ENCODE data around the gene IL17RE. TPM values are rescaled to one million over a fixed set of nuclear protein-coding genes. Genes with fewer than 3 reads are reported as not detected.
"Not testable (repeated sequence)": the region's sequence is repeated elsewhere in the genome, so short reads cannot be mapped to it uniquely, and the experiment has no call there.

Gene IL17RE
- total RNA-seq, 1 experiment from 2014 or later, result 5.0 TPM

DNA sequence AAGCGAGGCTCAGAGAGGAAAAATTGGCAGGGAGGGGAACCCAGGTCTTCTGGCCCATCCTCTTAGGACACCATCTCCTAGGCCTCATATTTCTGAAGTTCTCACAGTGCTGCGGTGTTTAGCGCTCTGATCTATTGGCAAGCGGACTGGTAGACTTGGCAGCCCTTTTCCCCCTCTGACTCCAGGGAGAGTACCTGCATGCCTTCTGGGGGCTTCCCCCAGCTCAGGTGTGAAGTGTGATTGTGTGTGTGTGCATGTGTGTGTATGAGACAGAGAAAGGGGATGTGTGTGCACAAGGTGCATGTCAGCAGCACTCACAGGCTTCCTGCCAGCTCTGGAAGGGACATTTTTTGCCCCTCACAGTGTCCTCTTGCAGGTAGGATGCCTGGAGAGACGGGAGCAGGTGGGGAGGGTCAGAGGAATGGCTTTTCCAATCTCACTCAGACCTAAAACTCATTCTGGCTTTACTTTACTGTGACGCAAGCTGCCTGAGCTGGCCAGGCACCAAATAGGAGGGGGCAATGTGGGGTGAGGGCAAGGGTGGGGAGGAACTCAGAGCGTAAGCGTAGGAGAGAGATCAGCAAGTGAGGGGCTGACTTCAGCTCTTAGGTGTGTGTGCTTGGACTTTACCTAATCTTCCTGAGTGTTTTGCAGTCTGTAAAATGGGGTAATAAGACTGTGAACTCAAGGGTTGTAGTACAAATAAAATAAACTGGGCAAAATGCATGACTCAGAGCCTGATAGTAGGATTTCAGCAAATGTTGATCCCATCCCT is 4.0 kb upstream of the IL17RE start:
- TF ChIP-seq, protein P1, sequence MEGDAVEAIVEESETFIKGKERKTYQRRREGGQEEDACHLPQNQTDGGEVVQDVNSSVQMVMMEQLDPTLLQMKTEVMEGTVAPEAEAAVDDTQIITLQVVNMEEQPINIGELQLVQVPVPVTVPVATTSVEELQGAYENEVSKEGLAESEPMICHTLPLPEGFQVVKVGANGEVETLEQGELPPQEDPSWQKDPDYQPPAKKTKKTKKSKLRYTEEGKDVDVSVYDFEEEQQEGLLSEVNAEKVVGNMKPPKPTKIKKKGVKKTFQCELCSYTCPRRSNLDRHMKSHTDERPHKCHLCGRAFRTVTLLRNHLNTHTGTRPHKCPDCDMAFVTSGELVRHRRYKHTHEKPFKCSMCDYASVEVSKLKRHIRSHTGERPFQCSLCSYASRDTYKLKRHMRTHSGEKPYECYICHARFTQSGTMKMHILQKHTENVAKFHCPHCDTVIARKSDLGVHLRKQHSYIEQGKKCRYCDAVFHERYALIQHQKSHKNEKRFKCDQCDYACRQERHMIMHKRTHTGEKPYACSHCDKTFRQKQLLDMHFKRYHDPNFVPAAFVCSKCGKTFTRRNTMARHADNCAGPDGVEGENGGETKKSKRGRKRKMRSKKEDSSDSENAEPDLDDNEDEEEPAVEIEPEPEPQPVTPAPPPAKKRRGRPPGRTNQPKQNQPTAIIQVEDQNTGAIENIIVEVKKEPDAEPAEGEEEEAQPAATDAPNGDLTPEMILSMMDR (IDR thresholded peaks at IDR 0.05; ENCODE audit: unreplicated experiment), result no peak
- DNase-seq (ENCODE audit: unreplicated experiment), result peak; percentile 70
- CTCF ChIA-PET, result interaction anchor here (0.7 to 1.2 kb wide), 3 partner anchors 12 to 50 kb away, joined by 3 to 6 read pairs (median 4); no protein-coding TSS in a partner anchor
- H3K27ac Mint-ChIP-seq (ENCODE audit: low read depth, unreplicated experiment), result peak overlapping the region; percentile 79
- peaks cover 18% of the 10 kb centered on the region for H3K36me3 Mint-ChIP-seq (ENCODE audit: insufficient read depth, unreplicated experiment)
- peaks cover 64% of the 10 kb centered on the region for H3K4me1 Mint-ChIP-seq (ENCODE audit: insufficient read depth, unreplicated experiment)
- POLR2A ChIA-PET, result interaction anchor here (0.9 to 3.4 kb wide), 13 partner anchors 9 to 138 kb away, joined by 3 to 98 read pairs (median 9); partner anchors contain the start of genes ARPC4, CRELD1, IL17RC and JAGN1
- peaks cover 6% of the 10 kb centered on the region for H3K9me3 Mint-ChIP-seq (ENCODE audit: unreplicated experiment)
- intact Hi-C loops (cut with micrococcal nuclease), result no loop called here
- H3K27me3 Mint-ChIP-seq (ENCODE audit: insufficient read depth, unreplicated experiment), result no peaks in the 10 kb centered on the region
- no TSS peak for BruUV-seq (replicated peaks)
- peak overlapping the region; percentile 33 for H3K4me3 Mint-ChIP-seq (ENCODE audit: unreplicated experiment)

DNA sequence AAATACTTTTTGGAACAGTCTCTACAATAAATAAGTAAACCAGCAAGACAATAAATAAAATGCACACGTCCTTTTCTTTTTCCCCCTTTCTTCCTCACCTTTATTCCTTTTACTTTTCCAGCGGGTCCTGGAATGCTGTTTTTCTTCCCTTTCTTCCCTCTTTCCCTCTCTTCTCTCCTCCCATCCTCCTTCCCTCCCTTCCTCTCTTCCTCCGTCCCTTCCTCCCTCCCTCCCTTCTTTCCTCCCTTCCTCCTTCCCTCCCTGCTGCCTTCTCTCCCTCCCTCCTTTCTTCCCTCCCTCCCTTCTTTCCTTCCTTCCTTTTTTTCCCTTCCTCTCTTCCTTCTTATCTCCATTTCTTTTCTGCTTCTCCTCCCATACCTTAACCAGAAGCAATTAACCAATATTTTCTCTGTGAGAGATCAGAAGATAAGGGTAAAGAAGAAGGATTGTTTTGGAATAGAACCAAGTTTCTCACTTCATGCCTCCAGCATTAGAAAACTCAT is 3.3 kb upstream of the IL17RE start:
- intact Hi-C loops (cut with micrococcal nuclease), result no loop called here
- Mint-ChIP-seq H3K27ac (ENCODE audit: low read depth, unreplicated experiment) (peak overlapping the region; percentile 79), H3K4me1 (ENCODE audit: insufficient read depth, unreplicated experiment) (peaks cover 63% of the 10 kb centered on the region), H3K9me3 (ENCODE audit: unreplicated experiment) (peaks cover 6% of the 10 kb centered on the region), H3K4me3 (ENCODE audit: unreplicated experiment) (peak overlapping the region; percentile 33), H3K27me3 (ENCODE audit: insufficient read depth, unreplicated experiment) (no peaks in the 10 kb centered on the region), H3K36me3 (ENCODE audit: insufficient read depth, unreplicated experiment) (peaks cover 11% of the 10 kb centered on the region)
- ChIA-PET POLR2A (interaction anchor here (0.5 to 3.4 kb wide), 7 partner anchors 8 to 106 kb away, joined by 3 to 98 read pairs (median 14); partner anchors contain the start of genes ARPC4, CRELD1, IL17RC and RPUSD3), CTCF (interaction anchor here (1.1 to 1.3 kb wide), 2 partner anchors 13 to 14 kb away, joined by 3 read pairs; no protein-coding TSS in a partner anchor)
- BruUV-seq (replicated peaks), result no TSS peak
- no peak for DNase-seq (ENCODE audit: unreplicated experiment)
- TF ChIP-seq, protein P1 (IDR thresholded peaks at IDR 0.05; ENCODE audit: unreplicated experiment), result no peak

DNA sequence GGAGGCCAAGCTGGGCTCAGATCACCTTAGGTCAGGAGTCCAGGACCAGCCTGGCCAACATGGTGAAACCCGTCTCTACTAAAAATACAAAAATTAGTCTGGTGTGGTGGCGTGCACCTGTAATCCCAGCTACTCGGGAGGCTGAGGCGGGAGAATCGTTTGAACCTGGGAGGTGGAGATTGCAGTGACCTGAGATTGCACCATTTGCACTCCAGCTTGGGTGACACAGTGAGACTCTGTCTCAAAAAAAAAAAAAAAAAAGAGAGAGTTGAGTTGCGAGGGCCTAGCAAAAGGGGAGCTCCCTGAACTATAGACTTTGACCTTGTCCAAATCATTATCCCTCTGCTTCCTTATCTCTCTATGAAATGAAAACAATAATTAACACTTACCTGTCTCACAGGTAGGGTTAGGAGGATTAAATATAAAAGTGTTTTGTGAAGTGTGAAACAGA is 1.7 kb upstream of the IL17RE start:
- H3K36me3 Mint-ChIP-seq (ENCODE audit: insufficient read depth, unreplicated experiment); BruUV-seq (replicated peaks); DNase-seq (ENCODE audit: unreplicated experiment); H3K4me3 Mint-ChIP-seq (ENCODE audit: unreplicated experiment); H3K27ac Mint-ChIP-seq (ENCODE audit: low read depth, unreplicated experiment); H3K9me3 Mint-ChIP-seq (ENCODE audit: unreplicated experiment); H3K27me3 Mint-ChIP-seq (ENCODE audit: insufficient read depth, unreplicated experiment); intact Hi-C loops (cut with micrococcal nuclease): not testable (repeated sequence)
- ChIA-PET CTCF (interaction anchor here (0.5 to 1.9 kb wide), 6 partner anchors 8 to 52 kb away, joined by 3 to 7 read pairs (median 4); no protein-coding TSS in a partner anchor), POLR2A (interaction anchor here (1.3 to 5.6 kb wide), 4 partner anchors 9 to 57 kb away, joined by 3 to 60 read pairs (median 10); partner anchors contain the start of genes IL17RC and RPUSD3)
- peaks cover 55% of the 10 kb centered on the region for H3K4me1 Mint-ChIP-seq (ENCODE audit: insufficient read depth, unreplicated experiment)

DNA sequence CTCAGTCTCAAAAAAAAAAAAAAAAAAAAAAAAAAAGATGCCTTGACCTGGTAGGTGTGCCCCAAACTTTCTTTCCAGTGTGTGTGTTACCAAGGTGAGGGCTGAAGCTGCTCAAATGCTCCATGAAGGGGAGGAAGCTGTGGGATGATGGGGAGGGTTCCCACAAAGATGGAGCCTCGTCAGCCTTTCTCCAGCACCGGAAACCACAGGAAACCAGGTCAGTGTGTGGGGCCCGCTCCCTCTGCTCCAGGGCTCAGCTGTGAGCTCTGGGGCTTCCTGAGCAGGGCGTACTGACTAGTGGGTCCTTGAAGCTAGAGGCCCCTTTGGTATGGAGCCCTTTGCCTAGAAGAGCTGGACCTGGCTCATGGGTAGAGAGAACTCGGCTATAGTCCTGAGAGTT is 681 bp upstream of the IL17RE start:
- H3K27me3 Mint-ChIP-seq (ENCODE audit: insufficient read depth, unreplicated experiment), result no peaks in the 10 kb centered on the region
- no peak overlapping the region for H3K27ac Mint-ChIP-seq (ENCODE audit: low read depth, unreplicated experiment)
- TF ChIP-seq, protein P1 (IDR thresholded peaks at IDR 0.05; ENCODE audit: unreplicated experiment), result no peak
- peaks cover 49% of the 10 kb centered on the region for H3K4me1 Mint-ChIP-seq (ENCODE audit: insufficient read depth, unreplicated experiment)
- ChIA-PET POLR2A (interaction anchor here (1.4 to 5.6 kb wide), 12 partner anchors 8 to 109 kb away, joined by 4 to 60 read pairs (median 10); partner anchors contain the start of genes ARPC4, CRELD1, IL17RC and TADA3), CTCF (interaction anchor here (0.6 to 1.9 kb wide), 8 partner anchors 9 to 549 kb away, joined by 3 to 7 read pairs (median 3); partner anchors contain the start of gene CRELD1)
- no peaks in the 10 kb centered on the region for H3K9me3 Mint-ChIP-seq (ENCODE audit: unreplicated experiment)
- no peak for DNase-seq (ENCODE audit: unreplicated experiment)
- intact Hi-C loops (cut with micrococcal nuclease), result no loop called here
- peak overlapping the region; percentile 79 for H3K4me3 Mint-ChIP-seq (ENCODE audit: unreplicated experiment)
- H3K36me3 Mint-ChIP-seq (ENCODE audit: insufficient read depth, unreplicated experiment), result peaks cover 5% of the 10 kb centered on the region
- no TSS peak for BruUV-seq (replicated peaks)

Measured in MCF 10A (cell line).